Stimulated activated CD8-positive, alpha-beta memory T cell treated with anti-CD3 and anti-CD28 coated beads, Interleukin-4, amount 100 ng/mL, for 1 hour (primary cell): ENCODE measurements around the gene WDR33.
"Not testable (repeated sequence)": the region's sequence is repeated elsewhere in the genome, so short reads cannot be mapped to it uniquely, and the experiment has no call there.

Experiments
- DNase-seq, 2 donors: peaks; one replicate each; pipeline ENCODE4 v3.0.0-alpha.2; 2020; ENCODE audit warnings: low read depth in 2 of 2, low spot score in 1 of 2

WDR33 gene

GRCh38 chr2:127811397-127812321, 688 bp upstream of the WDR33 start:
- no peak for DNase-seq

- no peak for DNase-seq
Observed at GRCh38 chr2:127810156-127810618, 784 bp downstream of the WDR33 start.

- no peak for DNase-seq
Observed at GRCh38 chr2:127807678-127808353, 3.2 kb downstream of the WDR33 start.

GRCh38 chr2:127806860-127807259, 4.1 kb downstream of the WDR33 start:
- not testable (repeated sequence) for DNase-seq

- no peak for DNase-seq
Observed at GRCh38 chr2:127805491-127805890, 5.5 kb downstream of the WDR33 start.

- DNase-seq = no peak
Observed at GRCh38 chr2:127799926-127800325, 11.0 kb downstream of the WDR33 start.

GRCh38 chr2:127796389-127796788, 14.6 kb downstream of the WDR33 start:
- no peak for DNase-seq

GRCh38 chr2:127794901-127795300, 16.1 kb downstream of the WDR33 start:
- not testable (repeated sequence) for DNase-seq

- no peak for DNase-seq
Observed at GRCh38 chr2:127792805-127793204, 18.2 kb downstream of the WDR33 start.

GRCh38 chr2:127790694-127791529, 20.1 kb downstream of the WDR33 start:
- no peak for DNase-seq

GRCh38 chr2:127786048-127786809, 24.7 kb downstream of the WDR33 start:
- no peak for DNase-seq

- DNase-seq = no peak
Observed at GRCh38 chr2:127784965-127785518, 25.9 kb downstream of the WDR33 start.

- DNase-seq = no peak
Observed at GRCh38 chr2:127783101-127783500, 27.9 kb downstream of the WDR33 start.

GRCh38 chr2:127778850-127779249, 32.1 kb downstream of the WDR33 start:
- DNase-seq = no peak

GRCh38 chr2:127778447-127778846, 32.5 kb downstream of the WDR33 start:
- no peak for DNase-seq

GRCh38 chr2:127776122-127776780, 34.7 kb downstream of the WDR33 start:
- DNase-seq = no peak

GRCh38 chr2:127771756-127772155, 39.2 kb downstream of the WDR33 start:
- DNase-seq = no peak

- no peak for DNase-seq
Observed at GRCh38 chr2:127770973-127771735, 39.8 kb downstream of the WDR33 start.

GRCh38 chr2:127770534-127770933, 40.4 kb downstream of the WDR33 start:
- DNase-seq = not testable (repeated sequence)
